Endothelial cell of umbilical vein (primary cell): Measurements from ENCODE around the gene ZNF8. TPM values are rescaled to one million over a fixed set of nuclear protein-coding genes. Genes with fewer than 3 reads are reported as not detected.

ENCODE experiments used
- BruUV-seq: library from RNA; stranded (reverse); fragments of 400-500 nt; replicated peaks from 2 replicates; lab custom pipeline; 2021; lab: Mats Ljungman, UMichigan
- CTCF ChIA-PET: fragments of 300-600, 350-600 bp; sonication (Branson Sonifier 250); formaldehyde crosslinking; loops from one replicate; lab custom pipeline; 2021; ENCODE audit warnings: antibody characterized with exemption, inconsistent platforms; lab: Charles Lee
- POLR2A ChIA-PET: fragments of 300-600, 350-600 bp; sonication (Branson Sonifier 250); formaldehyde crosslinking; loops from one replicate; lab custom pipeline; 2021; ENCODE audit warnings: antibody characterized with exemption, inconsistent platforms; lab: Charles Lee
- DNase-seq: peaks from one replicate; pipeline ENCODE4 v3.0.0-alpha.2; 2011; ENCODE audit warnings: low read depth, low spot score
- FAIRE-seq: peaks from 2 replicates; lab custom pipeline; 2011; peaks lifted over from hg19 to GRCh38; lab: Jason Lieb, UNC
- H2AFZ ChIP-seq: 2 replicates; pipeline ENCODE4 v1.6.0; 2012; ENCODE audit warnings: low read depth, low read length, control low read depth, inconsistent platforms
- H3K27ac ChIP-seq: 2 replicates; pipeline ENCODE4 v1.5.1; 2011; ENCODE audit warnings: low read depth, mild to moderate bottlenecking, control low read depth, low read length, moderate library complexity; ENCODE audit not compliant: insufficient read depth
- H3K27me3 ChIP-seq, 2 experiments: 2 replicates each; pipeline versions ENCODE4 v1.6.0 to v1.6.1; 2011; ENCODE audit warnings: low read length in 2 of 2, mixed read lengths in 1 of 2; ENCODE audit not compliant: control insufficient read depth in 2 of 2, insufficient read depth in 2 of 2
- H3K36me3 ChIP-seq, 2 experiments: 2 replicates in 1 of 2; 3 replicates in 1 of 2; pipeline ENCODE4 v1.5.1; 2011; ENCODE audit warnings: low read length in 2 of 2, mild to moderate bottlenecking in 1 of 2, moderate library complexity in 1 of 2; ENCODE audit not compliant: control insufficient read depth in 2 of 2, insufficient read depth in 2 of 2; ENCODE audit errors: extremely low read depth in 1 of 2
- H3K4me1 ChIP-seq: 3 replicates; pipeline ENCODE4 v1.5.1; 2011; ENCODE audit warnings: mild to moderate bottlenecking, low read length; ENCODE audit not compliant: control insufficient read depth, insufficient read depth; ENCODE audit errors: extremely low read depth
- H3K4me2 ChIP-seq: 2 replicates; pipeline ENCODE4 v1.6.1; 2011; ENCODE audit warnings: low read length, control low read depth, mixed read lengths; ENCODE audit not compliant: insufficient read depth
- H3K4me3 ChIP-seq, 3 experiments: fragments of 200-600 bp in 1 of 3; sonication (generic), shearing (Covaris generic) in 1 of 3; replicated peaks in 1 of 3; 2 replicates each; pipeline ENCODE4 v1.5.1; 2011 to 2016; ENCODE audit warnings: control low read depth in 3 of 3, low read length in 3 of 3, mild to moderate bottlenecking in 2 of 3, inconsistent platforms in 1 of 3, low read depth in 1 of 3, moderate library complexity in 1 of 3; ENCODE audit not compliant: insufficient read depth in 1 of 3
- H3K79me2 ChIP-seq: 2 replicates; pipeline ENCODE4 v1.6.0; 2012; ENCODE audit warnings: low read length, inconsistent platforms; ENCODE audit not compliant: control insufficient read depth, insufficient read depth
- H3K9ac ChIP-seq: replicated peaks from 2 replicates; pipeline ENCODE3; 2011; ENCODE audit warnings: low read length, control low read depth; ENCODE audit not compliant: insufficient read depth; ENCODE audit errors: extremely low read depth
- H3K9me1 ChIP-seq: replicated peaks from 3 replicates; pipeline ENCODE4 v1.6.0; 2011; ENCODE audit warnings: mild to moderate bottlenecking, low read length; ENCODE audit not compliant: control insufficient read depth, insufficient read depth; ENCODE audit errors: extremely low read depth
- H3K9me3 ChIP-seq: replicated peaks from 2 replicates; pipeline ENCODE4 v1.5.1; 2012; ENCODE audit warnings: low read length, inconsistent platforms; ENCODE audit not compliant: control insufficient read depth, insufficient read depth
- H4K20me1 ChIP-seq: replicated peaks from 2 replicates; pipeline ENCODE3; 2011; ENCODE audit warnings: mild to moderate bottlenecking, low read length; ENCODE audit not compliant: control insufficient read depth, insufficient read depth; ENCODE audit errors: extremely low read depth
- EZH2 ChIP-seq: IDR thresholded peaks from 2 replicates; pipeline ENCODE4 v1.6.1; 2012; ENCODE audit warnings: borderline replicate concordance, low read depth, mild to moderate bottlenecking, moderate library complexity, low read length, inconsistent platforms; ENCODE audit not compliant: severe bottlenecking
- FOS ChIP-seq: IDR thresholded peaks from 2 replicates; pipeline ENCODE4 v1.6.1; 2011; ENCODE audit warnings: mild to moderate bottlenecking, low read length, moderate library complexity, borderline replicate concordance; ENCODE audit not compliant: insufficient read depth
- GATA2 ChIP-seq: IDR thresholded peaks from 2 replicates; pipeline ENCODE4 v1.7.0; 2011; ENCODE audit warnings: low read depth, mild to moderate bottlenecking, moderate library complexity, mixed read lengths, low read length; ENCODE audit not compliant: insufficient read length, insufficient read depth
- JUN ChIP-seq: IDR thresholded peaks from 2 replicates; pipeline ENCODE4 v1.6.1; 2011; ENCODE audit warnings: borderline replicate concordance, low read depth; ENCODE audit not compliant: insufficient read length, insufficient read depth
- MYC ChIP-seq: IDR thresholded peaks from one replicate; pipeline ENCODE4 v1.6.1; 2011; ENCODE audit warnings: mild to moderate bottlenecking, low read depth, low read length
- POLR2A ChIP-seq: IDR thresholded peaks from 2 replicates; pipeline ENCODE4 v1.6.1; 2012; ENCODE audit warnings: low read depth, mild to moderate bottlenecking, control low read depth, low read length
- POLR2AphosphoS5 ChIP-seq: IDR thresholded peaks from 2 replicates; pipeline ENCODE4 v1.6.1; 2012; ENCODE audit warnings: low read depth, mild to moderate bottlenecking, control low read depth, low read length, moderate library complexity; ENCODE audit not compliant: insufficient read depth
- dilution Hi-C: fragments of 300-500 bp; cut with MboI; formaldehyde crosslinking; loops from one replicate; pipeline ENCODE4 v1.15.0; 2019; ENCODE audit warnings: low sequenced_read_pairs; ENCODE audit not compliant: extremely low pct_ligation_motif_present
- intact Hi-C: fragments of 100-400 bp; cut with micrococcal nuclease; formaldehyde crosslinking; loops from one replicate; pipeline ENCODE4 v1.10.0; 2022
- polyA plus RNA-seq, 4 experiments: library from polyadenylated mRNA; depleted of rRNA in 3 of 4; stranded (reverse) in 3 of 4; unstranded in 1 of 4; fragments of >200 nt; gene quantifications; 2 replicates each; pipeline versions ENCODE4 v1.2.1 to v1.2.3, GENCODE V29; 2011 to 2012; ENCODE audit warnings: missing spikeins in 1 of 4
- total RNA-seq: library from RNA; stranded (reverse); gene quantifications from 2 replicates; pipeline ENCODE4 v1.2.3, GENCODE V29; 2021
- TF ChIP-seq, protein P1 (sequence below), 2 donors: IDR thresholded peaks; 1 replicate in 1 of 2; 2 replicates in 1 of 2; pipeline ENCODE4 v1.5.1; 2011; ENCODE audit warnings: low read length in 2 of 2, mild to moderate bottlenecking in 2 of 2, moderate library complexity in 2 of 2, control low read depth in 1 of 2, inconsistent platforms in 1 of 2, low read depth in 1 of 2; ENCODE audit not compliant: insufficient read depth in 1 of 2; ENCODE audit errors: extremely low read depth in 1 of 2
- TF ChIP-seq, protein P2 (sequence below): IDR thresholded peaks from 2 replicates; pipeline ENCODE4 v1.6.1; 2011; ENCODE audit not compliant: insufficient read depth, insufficient read length

Gene ZNF8
- total and polyA plus RNA-seq, 2 donors (not counting 3 experiments of a cell fraction or from before 2014, with no cell fraction given): 4.0 to 6.8 TPM

DNA sequence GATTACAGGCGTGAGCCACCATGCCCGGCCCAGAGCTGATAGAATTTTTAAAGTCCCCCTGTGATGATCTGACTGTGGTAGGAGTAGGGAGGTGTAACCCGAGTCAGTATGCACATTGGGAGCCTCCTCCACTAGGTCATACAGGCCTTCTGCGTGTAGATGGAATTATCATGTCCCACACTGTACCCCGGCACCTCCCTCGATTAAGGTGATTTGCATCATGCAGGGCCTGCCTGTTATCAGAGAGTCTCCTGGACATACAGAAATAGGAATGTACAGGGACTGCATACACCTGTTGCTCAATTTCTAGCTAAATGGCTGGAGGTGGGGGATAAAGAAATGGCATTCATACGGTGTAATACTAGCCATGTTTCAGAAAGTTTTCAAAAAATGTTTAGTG lies 25.5 kb downstream of the ZNF8 start:
- Histone ChIP-seq H3K9me1 (no peaks in the 10 kb centered on the region), H3K4me1 (peaks cover 9% of the 10 kb centered on the region), H3K4me3 (no peak overlapping the region), H3K27ac (peak overlapping the region; percentile 95), H4K20me1 (no peaks in the 10 kb centered on the region), H3K36me3 (peaks cover 0 to 10% of the 10 kb centered on the region in 2 experiments), H3K27me3 (no peaks in the 10 kb centered on the region), H2AFZ (no peak overlapping the region), H3K4me2 (peak overlapping the region; percentile 90), H3K79me2 (peaks cover 7% of the 10 kb centered on the region), H3K9me3 (no peaks in the 10 kb centered on the region), H3K9ac (peak overlapping the region; percentile 66)
- dilution Hi-C loops (no loop called here), intact Hi-C loops (loop anchor here (2.0 kb wide), 2 partner anchors 59 to 77 kb away; partner anchors contain the start of genes ZNF497 and ZNF837)
- TF ChIP-seq, protein P1, sequence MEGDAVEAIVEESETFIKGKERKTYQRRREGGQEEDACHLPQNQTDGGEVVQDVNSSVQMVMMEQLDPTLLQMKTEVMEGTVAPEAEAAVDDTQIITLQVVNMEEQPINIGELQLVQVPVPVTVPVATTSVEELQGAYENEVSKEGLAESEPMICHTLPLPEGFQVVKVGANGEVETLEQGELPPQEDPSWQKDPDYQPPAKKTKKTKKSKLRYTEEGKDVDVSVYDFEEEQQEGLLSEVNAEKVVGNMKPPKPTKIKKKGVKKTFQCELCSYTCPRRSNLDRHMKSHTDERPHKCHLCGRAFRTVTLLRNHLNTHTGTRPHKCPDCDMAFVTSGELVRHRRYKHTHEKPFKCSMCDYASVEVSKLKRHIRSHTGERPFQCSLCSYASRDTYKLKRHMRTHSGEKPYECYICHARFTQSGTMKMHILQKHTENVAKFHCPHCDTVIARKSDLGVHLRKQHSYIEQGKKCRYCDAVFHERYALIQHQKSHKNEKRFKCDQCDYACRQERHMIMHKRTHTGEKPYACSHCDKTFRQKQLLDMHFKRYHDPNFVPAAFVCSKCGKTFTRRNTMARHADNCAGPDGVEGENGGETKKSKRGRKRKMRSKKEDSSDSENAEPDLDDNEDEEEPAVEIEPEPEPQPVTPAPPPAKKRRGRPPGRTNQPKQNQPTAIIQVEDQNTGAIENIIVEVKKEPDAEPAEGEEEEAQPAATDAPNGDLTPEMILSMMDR (IDR thresholded peaks at IDR 0.05; ENCODE audit: extremely low read depth in 1 of 2, insufficient read depth in 1 of 2, low read depth in 1 of 2, low read length in 2 of 2): no peak
- TF ChIP-seq FOS: no peak
- TF ChIP-seq POLR2AphosphoS5: no peak
- no peak for TF ChIP-seq POLR2A
- TF ChIP-seq, protein P2, sequence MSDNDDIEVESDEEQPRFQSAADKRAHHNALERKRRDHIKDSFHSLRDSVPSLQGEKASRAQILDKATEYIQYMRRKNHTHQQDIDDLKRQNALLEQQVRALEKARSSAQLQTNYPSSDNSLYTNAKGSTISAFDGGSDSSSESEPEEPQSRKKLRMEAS: no peak
- no peak for TF ChIP-seq EZH2
- TF ChIP-seq JUN: no peak
- no peak for TF ChIP-seq GATA2
- no peak for TF ChIP-seq MYC
- DNase-seq (no peak), FAIRE-seq (no peak)
- no TSS peak for BruUV-seq
- POLR2A ChIA-PET: no interaction called here
- CTCF ChIA-PET: no interaction called here
